Uterus (tissue), 2 donors: Measurements from ENCODE around the gene PPWD1.

Experiments
- CTCF ChIP-seq, 4 experiments: fragments of 200-600 bp in 2 of 4; fragments of 450-650 bp in 2 of 4; sonication (generic) in 2 of 4; IDR thresholded peaks; one replicate each; pipeline ENCODE4 v1.5.1; 2016 to 2019; ENCODE audit warnings: antibody characterized with exemption in 4 of 4, mild to moderate bottlenecking in 2 of 4, moderate library complexity in 1 of 4
- POLR2A ChIP-seq, 2 donors: fragments of 450-650 bp; IDR thresholded peaks; one replicate each; pipeline ENCODE4 v1.6.1; 2016; ENCODE audit warnings: antibody characterized with exemption in 2 of 2, mild to moderate bottlenecking in 1 of 2, moderate library complexity in 1 of 2

GRCh38 chr5:65546141-65546540 is 17.0 kb upstream of the PPWD1 start:
- TF ChIP-seq CTCF (IDR thresholded peaks at IDR 0.05) (no peak), POLR2A (IDR thresholded peaks at IDR 0.05) (no peak)
